Measurements from ENCODE around the gene MVD. TPM values are rescaled to one million over a fixed set of nuclear protein-coding genes. Genes with fewer than 3 reads are reported as not detected.
A peak's percentile ranks its signal among the peaks of the same experiment; 100 is the strongest.

Gene MVD
- total and polyA plus RNA-seq, 2 of the 13 experiments (the other 11 are each of a cell fraction or from before 2014, with no cell fraction given): 28.1 to 187 TPM

GRCh38 chr16:88651276-88651988 lies 11.5 kb downstream of the MVD start (continued):
- TF ChIP-seq CERS6 (CRISPR knock-in tag; IDR thresholded peaks at IDR 0.05) (no peak), NR2F2 (IDR thresholded peaks at IDR 0.05; ENCODE audit: borderline replicate concordance, low read depth) (0 out of 2 replicates have a peak, but pooled peaks have one; percentile 73), JUN (CRISPR knock-in tag; IDR thresholded peaks at IDR 0.05) (0 out of 2 replicates have a peak, but pooled peaks have one; percentile 18), GATAD2A (CRISPR knock-in tag; IDR thresholded peaks at IDR 0.05) (peak; percentile 94), CBX5 (CRISPR knock-in tag; IDR thresholded peaks at IDR 0.05; ENCODE audit: borderline replicate concordance) (peak; percentile 22; the same call in 1 of the 2 replicates), HOXD1 (CRISPR knock-in tag; IDR thresholded peaks at IDR 0.05) (no peak; the same call in 1 of the 2 replicates), SMYD3 (CRISPR knock-in tag; IDR thresholded peaks at IDR 0.05) (peak; percentile 88), MTA1 (CRISPR knock-in tag; IDR thresholded peaks at IDR 0.05; ENCODE audit: borderline replicate concordance) (peak; percentile 73), CBX2 (IDR thresholded peaks at IDR 0.05; ENCODE audit: low read depth, low read length) (no peak), CBX2 (CRISPR knock-in tag; IDR thresholded peaks at IDR 0.05; ENCODE audit: low read depth) (no peak), ZNF251 (CRISPR knock-in tag; IDR thresholded peaks at IDR 0.05) (no peak), POGK (CRISPR knock-in tag; conservative IDR thresholded peaks at IDR 0.05) (peak; percentile 74), ELK4 (CRISPR knock-in tag; IDR thresholded peaks at IDR 0.05; ENCODE audit: borderline replicate concordance) (no peak), TSC22D2 (CRISPR knock-in tag; IDR thresholded peaks at IDR 0.05; ENCODE audit: borderline replicate concordance) (no peak), KIAA2018 (CRISPR knock-in tag; IDR thresholded peaks at IDR 0.05; ENCODE audit: borderline replicate concordance) (no peak), ZNF543 (CRISPR knock-in tag; IDR thresholded peaks at IDR 0.05) (peak; percentile 66), ZNF382 (CRISPR knock-in tag; IDR thresholded peaks at IDR 0.05; ENCODE audit: borderline replicate concordance) (no peak), MTF1 (CRISPR knock-in tag; IDR thresholded peaks at IDR 0.05) (no peak)

All from HepG2 (cell line).